Body of pancreas (tissue), 4 donors: ENCODE data around the gene AQP4. TPM values are rescaled to one million over a fixed set of nuclear protein-coding genes. Genes with fewer than 3 reads are reported as not detected.
A peak's percentile ranks its signal among the peaks of the same experiment; 100 is the strongest.

Experiments
- ATAC-seq: fragments of 150-250 bp; one replicate; pipeline ENCODE4 v1.9.1; 2016
- DNase-seq, 4 donors: peaks; one replicate each; pipeline ENCODE4 v3.0.0-alpha.2; 2019
- H3K27ac ChIP-seq, 4 donors: fragments of 200-600 bp; sonication (generic); 1 replicate in 3 of 4; 2 replicates in 1 of 4; pipeline versions ENCODE4 v1.5.1 to v1.6.1; 2016 to 2019; ENCODE audit warnings: mild to moderate bottlenecking in 1 of 4, mixed read lengths in 1 of 4, moderate library complexity in 1 of 4
- H3K27me3 ChIP-seq, 2 donors: fragments of 200-600 bp; sonication (generic); one replicate each; pipeline ENCODE4 v1.6.0; 2016; ENCODE audit warnings: mild to moderate bottlenecking in 1 of 2
- H3K36me3 ChIP-seq, 2 donors: fragments of 200-600 bp; sonication (generic); replicated peaks in 1 of 2; 2 replicates each; pipeline ENCODE4 v1.5.1; 2016; ENCODE audit warnings: low read depth in 2 of 2; ENCODE audit not compliant: insufficient read depth in 1 of 2
- H3K4me1 ChIP-seq: fragments of 200-600 bp; sonication (generic); one replicate; pipeline ENCODE4 v1.6.0; 2016
- H3K4me3 ChIP-seq, 2 donors: fragments of 200-600 bp; sonication (generic); 1 replicate in 1 of 2; 2 replicates in 1 of 2; pipeline ENCODE4 v1.5.1; 2016 to 2019
- H3K9me3 ChIP-seq, 3 donors: fragments of 200-600 bp; sonication (generic); 1 replicate in 2 of 3; 2 replicates in 1 of 3; pipeline ENCODE4 v1.5.1; 2016
- CTCF ChIP-seq, 7 experiments: fragments of 450-650 bp in 4 of 7; fragments of 200-600 bp in 3 of 7; sonication (generic) in 3 of 7; IDR thresholded peaks; one replicate each; pipeline ENCODE4 v1.5.1; 2016 to 2019; ENCODE audit warnings: antibody characterized with exemption in 7 of 7
- POLR2A ChIP-seq, 3 donors: fragments of 450-650 bp; IDR thresholded peaks; one replicate each; pipeline ENCODE4 v1.6.1; 2016; ENCODE audit warnings: antibody characterized with exemption in 3 of 3, mild to moderate bottlenecking in 2 of 3
- WGBS, 2 donors: methylation state at CpG; one replicate each; pipeline ENCODE4 v1.1.5; 2017; 5-methylcytosine and 5-hydroxymethylcytosine counted together
- intact Hi-C: fragments of 100-400 bp; cut with DNase I; formaldehyde crosslinking; loops from one replicate; pipeline ENCODE4 v1.15.1; 2023
- total RNA-seq, 2 donors: library from RNA; depleted of rRNA; stranded (reverse); fragments of >200 nt; gene quantifications; one replicate each; pipeline ENCODE4 v1.1.0, GENCODE V29; 2016

Gene AQP4
- total RNA-seq, 2 donors from 2014 or later, result 3.6 TPM; not detected in 1

- H3K27me3 ChIP-seq, result no peaks in the 10 kb centered on the region
- H3K36me3 ChIP-seq, result no peaks in the 10 kb centered on the region
- H3K27ac ChIP-seq, result peak overlapping the region in 1 of 4 donors; percentile 58
- no peak overlapping the region for H3K4me3 ChIP-seq
- ATAC-seq, result no peak
- peaks cover 10% of the 10 kb centered on the region for H3K4me1 ChIP-seq
- 43 to 49% methylated on average over 9 of the region's 9 CpGs for WGBS, 2 donors
- no peak for TF ChIP-seq CTCF (IDR thresholded peaks at IDR 0.05)
- no peak for TF ChIP-seq POLR2A (IDR thresholded peaks at IDR 0.05)
- intact Hi-C loops, result no loop called here
- H3K9me3 ChIP-seq, result no peaks in the 10 kb centered on the region
- DNase-seq, result no peak
These were observed 1.5 kb downstream of the AQP4 start for GRCh38 chr18:26863921-26864497.

- Histone ChIP-seq H3K4me1 (peaks cover 10% of the 10 kb centered on the region), H3K27ac (peak overlapping the region in 2 of 4 donors; percentile 30 to 58), H3K27me3 (no peaks in the 10 kb centered on the region), H3K9me3 (no peaks in the 10 kb centered on the region), H3K4me3 (no peak overlapping the region), H3K36me3 (no peaks in the 10 kb centered on the region)
- intact Hi-C loops, result no loop called here
- 6 to 7% methylated on average over 23 to 40 of the region's 40 CpGs for WGBS, 2 donors
- DNase-seq, result peak; percentile 59 to 79 (median 75)
- ATAC-seq, result peak; percentile 90
- TF ChIP-seq CTCF (IDR thresholded peaks at IDR 0.05), result no peak
- TF ChIP-seq POLR2A (IDR thresholded peaks at IDR 0.05), result peak in 1 of 3 donors; percentile 17
These were observed 2.2 kb downstream of the AQP4 start for GRCh38 chr18:26863122-26863879.

GRCh38 chr18:26862084-26862483 lies 3.4 kb downstream of the AQP4 start:
- no peaks in the 10 kb centered on the region for H3K27me3 ChIP-seq
- intact Hi-C loops, result no loop called here
- WGBS, 2 donors, result 75 to 81% methylated on average over 5 of the region's 5 CpGs
- TF ChIP-seq POLR2A (IDR thresholded peaks at IDR 0.05) (no peak), CTCF (IDR thresholded peaks at IDR 0.05) (no peak)
- ATAC-seq (no peak), DNase-seq (no peak)
- H3K36me3 ChIP-seq, result no peaks in the 10 kb centered on the region
- H3K4me1 ChIP-seq, result peaks cover 10% of the 10 kb centered on the region
- H3K9me3 ChIP-seq, result no peaks in the 10 kb centered on the region
- no peak overlapping the region for H3K27ac ChIP-seq
- no peak overlapping the region for H3K4me3 ChIP-seq

- no peak for ATAC-seq
- peak in 2 of 4 donors; percentile 16 to 37 for DNase-seq
- Histone ChIP-seq H3K36me3 (no peaks in the 10 kb centered on the region), H3K27ac (no peak overlapping the region), H3K4me3 (no peak overlapping the region), H3K27me3 (no peaks in the 10 kb centered on the region), H3K4me1 (no peaks in the 10 kb centered on the region), H3K9me3 (no peaks in the 10 kb centered on the region)
- intact Hi-C loops, result no loop called here
- TF ChIP-seq POLR2A (IDR thresholded peaks at IDR 0.05) (no peak), CTCF (IDR thresholded peaks at IDR 0.05) (no peak)
- WGBS, 2 donors, result 55 to 59% methylated on average over 10 of the region's 10 CpGs
These were observed 11.1 kb downstream of the AQP4 start for GRCh38 chr18:26854292-26854881.
